K562 (cell line): ENCODE results near the gene IRF3. TPM values are rescaled to one million over a fixed set of nuclear protein-coding genes. Genes with fewer than 3 reads are reported as not detected.

Experiments
- ARNT ChIP-seq, 2 experiments: fragments of 450-650 bp; IDR thresholded peaks; 2 replicates each; pipeline ENCODE4 v1.6.1; 2016; ENCODE audit warnings: mild to moderate bottlenecking in 1 of 2
- CEBPZ ChIP-seq: fragments of 150-350 bp; IDR thresholded peaks from 2 replicates; pipeline ENCODE4 v1.6.1; 2014; ENCODE audit warnings: low read depth, mild to moderate bottlenecking, low read length, borderline replicate concordance
- ELK3 ChIP-seq: fragments of 450-650 bp; formaldehyde crosslinking; IDR thresholded peaks from 2 replicates; pipeline ENCODE4 v1.4.0; 2020; ENCODE audit warnings: mild to moderate bottlenecking
- ESRRB ChIP-seq: fragments of 250-450 bp; sonication (Bioruptor Pico); IDR thresholded peaks from 2 replicates; pipeline ENCODE4 v1.5.0; 2020; ENCODE audit warnings: mild to moderate bottlenecking, moderate library complexity, borderline replicate concordance
- FOXA1 ChIP-seq: fragments of 450-650 bp; IDR thresholded peaks from 2 replicates; pipeline ENCODE4 v1.6.1; 2016; ENCODE audit warnings: mild to moderate bottlenecking, borderline replicate concordance
- HNRNPH1 ChIP-seq: fragments of 200-400 bp; formaldehyde crosslinking; optimal IDR thresholded peaks from 2 replicates; pipeline ENCODE3; 2017; ENCODE audit warnings: low read depth, mild to moderate bottlenecking, low read length, moderate library complexity
- MAX ChIP-seq: sonication (generic); formaldehyde crosslinking; IDR thresholded peaks from 2 replicates; pipeline ENCODE4 v1.9.0; 2022; ENCODE audit warnings: mild to moderate bottlenecking, missing genetic modification reagents
- MXI1 ChIP-seq: IDR thresholded peaks from 2 replicates; pipeline ENCODE4 v1.6.1; 2011; ENCODE audit warnings: low read depth, mild to moderate bottlenecking, improper control_type of control experiment, low read length
- NKRF ChIP-seq: fragments of 450-650 bp; IDR thresholded peaks from 2 replicates; pipeline ENCODE4 v1.6.1; 2016; ENCODE audit warnings: borderline replicate concordance
- PRDM10 ChIP-seq: fragments of 450-650 bp; IDR thresholded peaks from 2 replicates; pipeline ENCODE4 v1.6.1; 2018; ENCODE audit not compliant: partially characterized antibody
- RUNX1 ChIP-seq: sonication (generic); IDR thresholded peaks from 2 replicates; pipeline ENCODE4 v1.6.1; 2016; ENCODE audit warnings: antibody characterized with exemption, low read depth
- SMAD1 ChIP-seq: fragments of 150-350 bp; IDR thresholded peaks from 2 replicates; pipeline ENCODE4 v1.6.1; 2014; ENCODE audit warnings: low read length, low read depth; ENCODE audit not compliant: partially characterized antibody
- SMARCA5 ChIP-seq: fragments of 450-650 bp; IDR thresholded peaks from 2 replicates; pipeline ENCODE4 v1.6.1; 2016
- SMARCE1 ChIP-seq: fragments of 450-650 bp; IDR thresholded peaks from 2 replicates; pipeline ENCODE4 v1.7.1; 2016; ENCODE audit warnings: mild to moderate bottlenecking
- THRA ChIP-seq: fragments of 450-650 bp; IDR thresholded peaks from 2 replicates; pipeline ENCODE4 v1.6.1; 2017; ENCODE audit warnings: mild to moderate bottlenecking, moderate library complexity
- ZNF77 ChIP-seq: fragments of 250-450 bp; sonication (Bioruptor Pico); IDR thresholded peaks from 2 replicates; pipeline ENCODE4 v1.5.0; 2020
- polyA plus RNA-seq, 8 experiments: library from polyadenylated mRNA; depleted of rRNA in 4 of 8; stranded (reverse) in 5 of 8; unstranded in 3 of 8; fragments of >200 nt; fragmentation: Nextera tagmentation in 2 of 8; fragmentation: Illumina TruSeq in 1 of 8; extraction: Ambion mirVana in 2 of 8; extraction: Trizol in 1 of 8; gene quantifications; 2 replicates each; pipeline versions ENCODE4 v1.2.1 to v1.2.3, GENCODE V29; 2011 to 2014; ENCODE audit warnings: inconsistent platforms in 1 of 8, missing spikeins in 1 of 8
- total RNA-seq, 7 experiments: library from RNA; depleted of rRNA in 6 of 7; stranded (reverse); fragments of >200 nt in 6 of 7; fragmentation: Illumina TruSeq in 2 of 7; extraction: Trizol in 2 of 7; gene quantifications; 2 replicates each; pipeline versions ENCODE4 v1.2.1 to v1.2.3, GENCODE V29; 2011 to 2021; ENCODE audit warnings: low replicate concordance in 1 of 7

IRF3 gene
- total and polyA plus RNA-seq, 9 of the 15 experiments (the other 6 are each of a cell fraction or from before 2014, with no cell fraction given), result 7.5 to 145 (median 65.4) TPM

- TF ChIP-seq PRDM10 (peak; percentile 55), FOXA1 (no peak), HNRNPH1 (no peak), CEBPZ (no peak), RUNX1 (no peak), SMARCE1 (peak; percentile 80), ARNT (IDR thresholded peaks at IDR 0.05) (0 out of 4 replicates have a peak, but pooled peaks have one; percentile 38 to 51), SMARCA5 (no peak), ELK3 (CRISPR knock-in tag) (no peak), THRA (no peak), ZNF77 (CRISPR knock-in tag) (no peak), NKRF (no peak; the same call in 1 of the 2 replicates), MAX (CRISPR knock-in tag) (peak; percentile 67), ESRRB (CRISPR knock-in tag) (no peak), MXI1 (no peak), SMAD1 (peak; percentile 83)
These were observed 25.4 kb downstream of the IRF3 start, which contains the start of gene RRAS (continued) for GRCh38 chr19:49640113-49640898.
